ENCODE measurements around the gene AP1AR. TPM values are rescaled to one million over a fixed set of nuclear protein-coding genes. Genes with fewer than 3 reads are reported as not detected.

AP1AR gene
- total and polyA plus RNA-seq, 2 donors (not counting 3 experiments of a cell fraction or from before 2014, with no cell fraction given): 6.6 to 18.6 TPM

GRCh38 chr4:112245383-112245782, 13.8 kb downstream of the AP1AR start:
- no TSS peak for BruUV-seq (replicated peaks)
- Histone ChIP-seq H3K9ac (replicated peaks; ENCODE audit: extremely low read depth, insufficient read depth, low read length) (no peak overlapping the region), H3K79me2 (ENCODE audit: control insufficient read depth, insufficient read depth, low read length) (peaks cover 19% of the 10 kb centered on the region), H3K9me3 (replicated peaks; ENCODE audit: control insufficient read depth, insufficient read depth, low read length) (no peaks in the 10 kb centered on the region), H3K27me3 (ENCODE audit: control insufficient read depth in 2 of 2, insufficient read depth in 2 of 2, low read length in 2 of 2) (no peaks in the 10 kb centered on the region), H3K4me1 (ENCODE audit: control insufficient read depth, extremely low read depth, insufficient read depth, low read length) (no peaks in the 10 kb centered on the region), H3K9me1 (replicated peaks; ENCODE audit: control insufficient read depth, extremely low read depth, insufficient read depth, low read length) (no peaks in the 10 kb centered on the region), H4K20me1 (replicated peaks; ENCODE audit: control insufficient read depth, extremely low read depth, insufficient read depth, low read length) (no peaks in the 10 kb centered on the region), H3K36me3 (ENCODE audit: control insufficient read depth in 2 of 2, extremely low read depth in 1 of 2, insufficient read depth in 2 of 2, low read length in 2 of 2) (no peaks in the 10 kb centered on the region), H2AFZ (ENCODE audit: low read depth, low read length) (no peak overlapping the region), H3K4me2 (ENCODE audit: insufficient read depth, low read length) (no peak overlapping the region), H3K4me3 (replicated peaks in 1 of 3; ENCODE audit: insufficient read depth in 1 of 3, low read depth in 1 of 3, low read length in 3 of 3) (no peak overlapping the region), H3K27ac (ENCODE audit: insufficient read depth, low read depth, low read length) (no peak overlapping the region)
- intact Hi-C loops (cut with micrococcal nuclease) (no loop called here), dilution Hi-C loops (cut with MboI; ENCODE audit: extremely low pct_ligation_motif_present, low sequenced_read_pairs) (no loop called here)
- ChIA-PET CTCF (interaction anchor here (0.6 to 1.9 kb wide), 7 partner anchors 9 to 146 kb away, joined by 3 to 6 read pairs (median 4); no protein-coding TSS in a partner anchor), POLR2A (no interaction called here)
- FAIRE-seq (no peak), DNase-seq (ENCODE audit: low read depth, low spot score) (no peak)
- TF ChIP-seq POLR2AphosphoS5 (IDR thresholded peaks at IDR 0.05; ENCODE audit: insufficient read depth, low read depth, low read length) (no peak), EZH2 (IDR thresholded peaks at IDR 0.05; ENCODE audit: borderline replicate concordance, low read depth, low read length, severe bottlenecking) (no peak)
- TF ChIP-seq, protein P1, sequence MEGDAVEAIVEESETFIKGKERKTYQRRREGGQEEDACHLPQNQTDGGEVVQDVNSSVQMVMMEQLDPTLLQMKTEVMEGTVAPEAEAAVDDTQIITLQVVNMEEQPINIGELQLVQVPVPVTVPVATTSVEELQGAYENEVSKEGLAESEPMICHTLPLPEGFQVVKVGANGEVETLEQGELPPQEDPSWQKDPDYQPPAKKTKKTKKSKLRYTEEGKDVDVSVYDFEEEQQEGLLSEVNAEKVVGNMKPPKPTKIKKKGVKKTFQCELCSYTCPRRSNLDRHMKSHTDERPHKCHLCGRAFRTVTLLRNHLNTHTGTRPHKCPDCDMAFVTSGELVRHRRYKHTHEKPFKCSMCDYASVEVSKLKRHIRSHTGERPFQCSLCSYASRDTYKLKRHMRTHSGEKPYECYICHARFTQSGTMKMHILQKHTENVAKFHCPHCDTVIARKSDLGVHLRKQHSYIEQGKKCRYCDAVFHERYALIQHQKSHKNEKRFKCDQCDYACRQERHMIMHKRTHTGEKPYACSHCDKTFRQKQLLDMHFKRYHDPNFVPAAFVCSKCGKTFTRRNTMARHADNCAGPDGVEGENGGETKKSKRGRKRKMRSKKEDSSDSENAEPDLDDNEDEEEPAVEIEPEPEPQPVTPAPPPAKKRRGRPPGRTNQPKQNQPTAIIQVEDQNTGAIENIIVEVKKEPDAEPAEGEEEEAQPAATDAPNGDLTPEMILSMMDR (IDR thresholded peaks at IDR 0.05; ENCODE audit: extremely low read depth in 1 of 2, insufficient read depth in 1 of 2, low read depth in 1 of 2, low read length in 2 of 2): peak in 1 of 2 donors; percentile 2

GRCh38 chr4:112247021-112247420, 15.4 kb downstream of the AP1AR start:
- Histone ChIP-seq H3K9me3 (replicated peaks; ENCODE audit: control insufficient read depth, insufficient read depth, low read length) (no peaks in the 10 kb centered on the region), H4K20me1 (replicated peaks; ENCODE audit: control insufficient read depth, extremely low read depth, insufficient read depth, low read length) (no peaks in the 10 kb centered on the region), H3K4me3 (replicated peaks in 1 of 3; ENCODE audit: insufficient read depth in 1 of 3, low read depth in 1 of 3, low read length in 3 of 3) (no peak overlapping the region), H3K27ac (ENCODE audit: insufficient read depth, low read depth, low read length) (no peak overlapping the region), H3K4me2 (ENCODE audit: insufficient read depth, low read length) (no peak overlapping the region), H3K36me3 (ENCODE audit: control insufficient read depth in 2 of 2, extremely low read depth in 1 of 2, insufficient read depth in 2 of 2, low read length in 2 of 2) (no peaks in the 10 kb centered on the region), H3K79me2 (ENCODE audit: control insufficient read depth, insufficient read depth, low read length) (peaks cover 20% of the 10 kb centered on the region), H3K9ac (replicated peaks; ENCODE audit: extremely low read depth, insufficient read depth, low read length) (no peak overlapping the region), H3K27me3 (ENCODE audit: control insufficient read depth in 2 of 2, insufficient read depth in 2 of 2, low read length in 2 of 2) (no peaks in the 10 kb centered on the region), H3K4me1 (ENCODE audit: control insufficient read depth, extremely low read depth, insufficient read depth, low read length) (no peaks in the 10 kb centered on the region), H3K9me1 (replicated peaks; ENCODE audit: control insufficient read depth, extremely low read depth, insufficient read depth, low read length) (no peaks in the 10 kb centered on the region), H2AFZ (ENCODE audit: low read depth, low read length) (no peak overlapping the region)
- CTCF ChIA-PET: interaction anchor here (1.0 to 1.3 kb wide), 3 partner anchors 8 to 20 kb away, joined by 3 to 6 read pairs (median 4); no protein-coding TSS in a partner anchor
- POLR2A ChIA-PET: no interaction called here
- intact Hi-C loops (cut with micrococcal nuclease): no loop called here
- no TSS peak for BruUV-seq (replicated peaks)
- no peak for DNase-seq (ENCODE audit: low read depth, low spot score)
- FAIRE-seq: no peak
- dilution Hi-C loops (cut with MboI; ENCODE audit: extremely low pct_ligation_motif_present, low sequenced_read_pairs): no loop called here
- TF ChIP-seq, protein P2, sequence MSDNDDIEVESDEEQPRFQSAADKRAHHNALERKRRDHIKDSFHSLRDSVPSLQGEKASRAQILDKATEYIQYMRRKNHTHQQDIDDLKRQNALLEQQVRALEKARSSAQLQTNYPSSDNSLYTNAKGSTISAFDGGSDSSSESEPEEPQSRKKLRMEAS (IDR thresholded peaks at IDR 0.05; ENCODE audit: insufficient read depth, insufficient read length): no peak
- TF ChIP-seq EZH2 (IDR thresholded peaks at IDR 0.05; ENCODE audit: borderline replicate concordance, low read depth, low read length, severe bottlenecking): no peak
- TF ChIP-seq POLR2AphosphoS5 (IDR thresholded peaks at IDR 0.05; ENCODE audit: insufficient read depth, low read depth, low read length): no peak
- TF ChIP-seq, protein P1 (IDR thresholded peaks at IDR 0.05; ENCODE audit: extremely low read depth in 1 of 2, insufficient read depth in 1 of 2, low read depth in 1 of 2, low read length in 2 of 2): no peak
- TF ChIP-seq JUN (IDR thresholded peaks at IDR 0.05; ENCODE audit: borderline replicate concordance, insufficient read depth, insufficient read length, low read depth): no peak
- TF ChIP-seq MYC (IDR thresholded peaks at IDR 0.05; ENCODE audit: low read depth, low read length): no peak
- TF ChIP-seq POLR2A (IDR thresholded peaks at IDR 0.05; ENCODE audit: low read depth, low read length): no peak
- TF ChIP-seq GATA2 (IDR thresholded peaks at IDR 0.05; ENCODE audit: insufficient read depth, insufficient read length, low read depth, low read length): no peak
